Activated CD4-positive, alpha-beta T cell treated with anti-CD3 and anti-CD28 coated beads, Interleukin-10, Interleukin-2, amounts not matched to agents 100 ng/mL and 50 ng/mL, durations not matched to agents 16 hours and 8 hours (primary cell): ENCODE measurements around the gene CRACDL.

Experiments used
- DNase-seq: peaks from one replicate; pipeline ENCODE4 v3.0.0-alpha.2; 2020

CRACDL gene

GRCh38 chr2:98821629-98822135, 114.3 kb downstream of the CRACDL start:
- DNase-seq, result no peak

GRCh38 chr2:98819231-98819766, 116.7 kb downstream of the CRACDL start:
- DNase-seq, result no peak

GRCh38 chr2:98818164-98818563, 117.9 kb downstream of the CRACDL start:
- DNase-seq, result no peak

GRCh38 chr2:98816281-98816680, 119.7 kb downstream of the CRACDL start:
- no peak for DNase-seq

GRCh38 chr2:98815795-98816194, 120.2 kb downstream of the CRACDL start:
- no peak for DNase-seq

- DNase-seq, result no peak
Measured at GRCh38 chr2:98811766-98812165, 124.3 kb downstream of the CRACDL start.

- DNase-seq, result no peak
Measured at GRCh38 chr2:98810588-98810928, 125.5 kb downstream of the CRACDL start.

- DNase-seq, result no peak
Measured at GRCh38 chr2:98809878-98810587, 126.0 kb downstream of the CRACDL start.

- no peak for DNase-seq
Measured at GRCh38 chr2:98809116-98809515, 126.9 kb downstream of the CRACDL start.

GRCh38 chr2:98808546-98808945, 127.5 kb downstream of the CRACDL start:
- no peak for DNase-seq

GRCh38 chr2:98807929-98808328, 128.1 kb downstream of the CRACDL start:
- no peak for DNase-seq

- peak; percentile 9 for DNase-seq
Measured at GRCh38 chr2:98807221-98807620, 128.8 kb downstream of the CRACDL start.

- no peak for DNase-seq
Measured at GRCh38 chr2:98806236-98806697, 129.8 kb downstream of the CRACDL start.

GRCh38 chr2:98805412-98806171, 130.4 kb downstream of the CRACDL start:
- DNase-seq, result no peak

GRCh38 chr2:98804736-98805135, 131.3 kb downstream of the CRACDL start:
- DNase-seq, result no peak

GRCh38 chr2:98804265-98804650, 131.8 kb downstream of the CRACDL start:
- no peak for DNase-seq

- DNase-seq, result no peak
Measured at GRCh38 chr2:98803405-98804264, 132.4 kb downstream of the CRACDL start.

GRCh38 chr2:98802344-98802743, 133.7 kb downstream of the CRACDL start:
- DNase-seq, result no peak

- no peak for DNase-seq
Measured at GRCh38 chr2:98801921-98802321, 134.1 kb downstream of the CRACDL start.

GRCh38 chr2:98801286-98801685, 134.7 kb downstream of the CRACDL start:
- no peak for DNase-seq

- no peak for DNase-seq
Measured at GRCh38 chr2:98800330-98801064, 135.5 kb downstream of the CRACDL start.
